GM12878 (cell line): ENCODE measurements around the gene HECTD4. TPM values are rescaled to one million over a fixed set of nuclear protein-coding genes. Genes with fewer than 3 reads are reported as not detected.
A peak's percentile ranks its signal among the peaks of the same experiment; 100 is the strongest.

ENCODE experiments used
- ATAC-seq: fragments of 200-7000 bp; cut with Tn5 transposase; 3 replicates; pipeline ENCODE4 v1.9.1; 2020; ENCODE audit warnings: mild to moderate bottlenecking, moderate library complexity
- BruUV-seq: library from RNA; stranded (reverse); fragments of 400-500 nt; replicated peaks from 2 replicates; lab custom pipeline; 2021; lab: Mats Ljungman, UMichigan
- CTCF ChIA-PET: fragments of 300-600 bp; sonication (Branson Sonifier 250); formaldehyde crosslinking; extraction: SDS; loops from one replicate; lab custom pipeline; 2021; ENCODE audit warnings: inconsistent platforms; lab: Yijun Ruan, JAX
- POLR2A ChIA-PET: fragments of 350-600 bp; formaldehyde crosslinking; extraction: SDS; loops from one replicate; lab custom pipeline; 2021; ENCODE audit warnings: inconsistent platforms; lab: Charles Lee
- RAD21 ChIA-PET: fragments of 300-600 bp; sonication (Branson Sonifier 250); formaldehyde crosslinking; loops from one replicate; lab custom pipeline; 2023; ENCODE audit warnings: antibody characterized with exemption; ENCODE audit not compliant: unreplicated experiment; lab: Charles Lee
- SMC1A ChIA-PET: fragments of 300-600 bp; sonication (Branson Sonifier 250); formaldehyde crosslinking; loops from one replicate; lab custom pipeline; 2023; ENCODE audit not compliant: unreplicated experiment, uncharacterized antibody; lab: Charles Lee
- DNase-seq: peaks from one replicate; pipeline ENCODE4 v3.0.0-alpha.2; 2011; ENCODE audit warnings: low read depth, low spot score
- FAIRE-seq: peaks from 3 replicates; lab custom pipeline; 2011; peaks lifted over from hg19 to GRCh38; lab: Jason Lieb, UNC
- H2AFZ ChIP-seq: 2 replicates; pipeline ENCODE4 v1.6.0; 2011; ENCODE audit warnings: low read depth, low read length, control low read depth; ENCODE audit not compliant: control insufficient read depth
- H3K27ac ChIP-seq: 2 replicates; pipeline ENCODE4 v1.5.1; 2011; ENCODE audit warnings: control low read depth; ENCODE audit not compliant: control insufficient read depth, insufficient read depth
- H3K27me3 ChIP-seq, 2 experiments: replicated peaks in 1 of 2; 2 replicates each; pipeline versions ENCODE4 v1.6.0 to v1.6.1; 2011; ENCODE audit warnings: low read length in 1 of 2; ENCODE audit not compliant: control insufficient read depth in 2 of 2, insufficient read depth in 2 of 2
- H3K36me3 ChIP-seq, 2 experiments: 2 replicates each; pipeline ENCODE4 v1.5.1; 2011; ENCODE audit warnings: low read length in 1 of 2; ENCODE audit not compliant: control insufficient read depth in 2 of 2, insufficient read depth in 2 of 2
- H3K4me1 ChIP-seq: 2 replicates; pipeline ENCODE4 v1.6.1; 2011; ENCODE audit warnings: mild to moderate bottlenecking, low read length, moderate library complexity, mixed read lengths; ENCODE audit not compliant: control insufficient read depth, insufficient read depth
- H3K4me2 ChIP-seq: 2 replicates; pipeline ENCODE4 v1.6.0; 2011; ENCODE audit warnings: control low read depth; ENCODE audit not compliant: control insufficient read depth, insufficient read depth
- H3K4me3 ChIP-seq: fragments of 200-600 bp; sonication (generic); 2 replicates; pipeline ENCODE4 v1.5.1; 2016
- H3K79me2 ChIP-seq: 2 replicates; pipeline ENCODE4 v1.6.0; 2011; ENCODE audit warnings: low read length; ENCODE audit not compliant: control insufficient read depth, insufficient read depth
- H3K9ac ChIP-seq: 2 replicates; pipeline ENCODE4 v1.8.0; 2011; ENCODE audit warnings: low read length, control low read depth, mixed read lengths; ENCODE audit not compliant: control insufficient read depth, insufficient read depth
- H3K9me3 ChIP-seq: replicated peaks from 3 replicates; pipeline ENCODE4 v1.5.1; 2011; ENCODE audit warnings: mild to moderate bottlenecking, low read length; ENCODE audit not compliant: control insufficient read depth, insufficient read depth
- H4K20me1 ChIP-seq: 2 replicates; pipeline ENCODE4 v1.6.0; 2011; ENCODE audit not compliant: control insufficient read depth, insufficient read depth
- BACH1 ChIP-seq: fragments of 450-650 bp; IDR thresholded peaks from 2 replicates; pipeline ENCODE4 v1.6.1; 2017; ENCODE audit warnings: mild to moderate bottlenecking, borderline replicate concordance
- DPF2 ChIP-seq: fragments of 450-650 bp; IDR thresholded peaks from 2 replicates; pipeline ENCODE4 v1.6.1; 2017; ENCODE audit warnings: mild to moderate bottlenecking
- IKZF2 ChIP-seq, 2 experiments: fragments of 450-650 bp; IDR thresholded peaks; 2 replicates each; pipeline ENCODE4 v1.6.1; 2017; ENCODE audit warnings: mild to moderate bottlenecking in 2 of 2, moderate library complexity in 2 of 2
- JUNB ChIP-seq: IDR thresholded peaks from 2 replicates; pipeline ENCODE4 v1.6.1; 2016; ENCODE audit warnings: antibody characterized with exemption, mild to moderate bottlenecking
- NFYB ChIP-seq: IDR thresholded peaks from 2 replicates; pipeline ENCODE4 v1.6.1; 2011; ENCODE audit warnings: low read depth, mild to moderate bottlenecking, low read length, improper control_type of control experiment, moderate library complexity; ENCODE audit not compliant: insufficient read depth
- WGBS: methylation state at CpG from one replicate; pipeline ENCODE4 v1.1.6; 2016; ENCODE audit warnings: low lambda C conversion rate; ENCODE audit not compliant: insufficient replicate concordance, insufficient coverage; ENCODE audit errors: missing lambda C conversion rate; 5-methylcytosine and 5-hydroxymethylcytosine counted together
- in situ Hi-C: fragments of 300-500 bp; cut with MboI; formaldehyde crosslinking; loops from 9 replicates; pipeline ENCODE4 v1.14.3; 2018; ENCODE audit warnings: mixed read lengths
- intact Hi-C: fragments of 100-400 bp; cut with micrococcal nuclease; formaldehyde crosslinking; loops from one replicate; pipeline ENCODE4 v1.14.2; 2022; ENCODE audit not compliant: unreplicated experiment
- polyA plus RNA-seq, 11 experiments: library from polyadenylated mRNA; depleted of rRNA in 4 of 11; unstranded in 6 of 11; stranded (reverse) in 5 of 11; fragments of >200 nt; fragmentation: Nextera tagmentation in 4 of 11; fragmentation: Illumina TruSeq in 1 of 11; extraction: Ambion mirVana in 4 of 11; extraction: Trizol in 1 of 11; gene quantifications; 1 replicate in 1 of 11; 2 replicates in 10 of 11; pipeline versions ENCODE4 v1.2.1 to v1.2.3, GENCODE V29; 2011 to 2016; ENCODE audit warnings: inconsistent platforms in 2 of 11, missing spikeins in 2 of 11, low read depth in 1 of 11
- total RNA-seq, 4 experiments: library from RNA; depleted of rRNA in 3 of 4; stranded (reverse); fragments of >200 nt in 3 of 4; fragmentation: Illumina TruSeq in 1 of 4; extraction: Trizol in 1 of 4; gene quantifications; 2 replicates each; pipeline versions ENCODE4 v1.2.1 to v1.2.3, GENCODE V29; 2013 to 2021
- TF ChIP-seq, protein P1 (sequence below): fragments of 450-650 bp; IDR thresholded peaks from 2 replicates; pipeline ENCODE4 v1.6.1; 2018; ENCODE audit warnings: borderline replicate concordance, mild to moderate bottlenecking; ENCODE audit not compliant: partially characterized antibody
- TF ChIP-seq, protein P2 (sequence below): fragments of 450-650 bp; IDR thresholded peaks from 2 replicates; pipeline ENCODE4 v1.6.1; 2017; ENCODE audit warnings: low read depth, mild to moderate bottlenecking, moderate library complexity
- TF ChIP-seq, protein P3 (sequence below): IDR thresholded peaks from 2 replicates; pipeline ENCODE4 v1.6.1; 2011; ENCODE audit warnings: borderline replicate concordance, low read depth, mild to moderate bottlenecking, moderate library complexity, low read length; ENCODE audit not compliant: insufficient read depth, poor library complexity, severe bottlenecking
- TF ChIP-seq, protein P4 (sequence below): IDR thresholded peaks from 2 replicates; pipeline ENCODE4 v1.6.1; 2012; ENCODE audit warnings: low read length, inconsistent platforms

HECTD4 gene
- total and polyA plus RNA-seq, 10 of the 15 experiments (the other 5 are each of a cell fraction or from before 2014, with no cell fraction given), result 5.8 to 43.9 (median 17.9) TPM

DNA sequence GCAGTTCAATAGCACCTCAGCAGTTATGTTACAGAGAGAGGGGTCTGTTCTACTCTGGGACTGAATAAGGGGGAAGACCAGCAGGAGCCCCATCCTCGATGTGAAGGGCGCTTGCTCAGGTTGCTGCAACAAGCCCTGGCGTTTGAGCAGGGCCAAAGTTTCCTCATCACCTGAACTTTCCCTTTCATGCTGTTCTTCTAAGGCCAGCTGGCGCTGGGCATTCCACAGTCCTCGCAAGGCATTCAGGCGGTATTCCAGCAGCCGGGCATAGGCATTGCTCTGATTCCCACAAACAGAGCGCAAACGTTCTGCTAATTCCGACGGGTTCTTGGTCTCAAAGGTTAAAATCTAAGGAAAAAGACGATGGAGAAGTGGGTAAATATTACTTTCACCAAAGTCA is 62.8 kb downstream of the HECTD4 start:
- ATAC-seq, result no peak
- H3K27ac ChIP-seq, result no peak overlapping the region
- TF ChIP-seq IKZF2 (IDR thresholded peaks at IDR 0.05) (no peak), JUNB (no peak)
- POLR2A ChIA-PET, result interaction anchor here (0.6 kb wide), 1 partner anchor 10 kb away, joined by 5 read pairs; no protein-coding TSS in a partner anchor
- no peaks in the 10 kb centered on the region for H3K27me3 ChIP-seq
- H2AFZ ChIP-seq, result no peak overlapping the region
- CTCF ChIA-PET, result interaction anchor here (1.0 kb wide), 1 partner anchor 375 kb away, joined by 3 read pairs; no protein-coding TSS in a partner anchor
- H3K4me1 ChIP-seq, result no peaks in the 10 kb centered on the region; the same call in 1 of the 2 replicates
- no TSS peak for BruUV-seq
- no peaks in the 10 kb centered on the region for H4K20me1 ChIP-seq
- no peak overlapping the region for H3K4me2 ChIP-seq
- no peak overlapping the region for H3K9ac ChIP-seq
- RAD21 ChIA-PET, result no interaction called here
- 98% methylated on average over 12 of the region's 12 CpGs for WGBS
- no peak for DNase-seq
- SMC1A ChIA-PET, result interaction anchor here (1.2 kb wide), 1 partner anchor 84 kb away, joined by 3 read pairs; no protein-coding TSS in a partner anchor
- peaks cover 6 to 7% of the 10 kb centered on the region in 2 experiments; a peak in 3 of 4 replicates for H3K36me3 ChIP-seq
- H3K79me2 ChIP-seq, result no peaks in the 10 kb centered on the region; the same call in none of the 2 replicates
- FAIRE-seq, result no peak
- in situ Hi-C loops, result no loop called here
- intact Hi-C loops, result no loop called here
- no peaks in the 10 kb centered on the region for H3K9me3 ChIP-seq
- H3K4me3 ChIP-seq, result no peak overlapping the region

DNA sequence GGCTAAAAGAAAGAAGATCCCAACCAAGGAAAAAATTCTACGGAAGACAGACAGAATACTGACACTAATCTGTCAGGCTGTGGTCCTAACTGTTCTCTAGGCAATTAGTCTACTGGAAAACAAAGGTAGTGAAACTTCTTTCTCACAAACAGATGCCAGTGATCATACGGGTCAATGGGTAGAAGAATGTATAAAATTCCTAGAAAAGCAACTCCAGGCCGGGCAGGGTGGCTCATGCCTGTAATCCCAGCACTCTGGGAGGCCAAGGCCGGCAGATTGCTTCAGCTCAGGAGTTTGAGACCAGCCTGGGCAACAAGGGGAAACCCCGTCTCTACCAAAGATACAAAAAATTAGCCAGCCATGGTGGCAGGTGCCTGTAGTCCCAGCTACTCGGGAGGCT is 64.8 kb downstream of the HECTD4 start:
- H3K27me3 ChIP-seq, result no peaks in the 10 kb centered on the region
- no peak overlapping the region for H3K9ac ChIP-seq
- RAD21 ChIA-PET, result no interaction called here
- no peaks in the 10 kb centered on the region; the same call in 1 of the 2 replicates for H3K79me2 ChIP-seq
- ATAC-seq, result peak; percentile 29; the same call in 1 of the 3 replicates
- 72% methylated on average over 6 of the region's 6 CpGs for WGBS
- no peaks in the 10 kb centered on the region for H3K9me3 ChIP-seq
- no peak overlapping the region for H2AFZ ChIP-seq
- no peaks in the 10 kb centered on the region for H4K20me1 ChIP-seq
- BruUV-seq, result no TSS peak
- H3K36me3 ChIP-seq, result peaks cover 6 to 7% of the 10 kb centered on the region in 2 experiments; a peak in 3 of 4 replicates
- no peak overlapping the region for H3K4me2 ChIP-seq
- H3K4me1 ChIP-seq, result no peaks in the 10 kb centered on the region; the same call in 1 of the 2 replicates
- no peak overlapping the region for H3K27ac ChIP-seq
- H3K4me3 ChIP-seq, result no peak overlapping the region
- intact Hi-C loops (no loop called here), in situ Hi-C loops (no loop called here)
- POLR2A ChIA-PET, result interaction anchor here (0.6 kb wide), 2 partner anchors 101 to 433 kb away, joined by 4 to 6 read pairs; no protein-coding TSS in a partner anchor
- DNase-seq, result no peak
- SMC1A ChIA-PET, result no interaction called here
- CTCF ChIA-PET, result no interaction called here
- FAIRE-seq, result no peak
- TF ChIP-seq DPF2 (no peak), NFYB (no peak), BACH1 (no peak)
- TF ChIP-seq, protein P1, sequence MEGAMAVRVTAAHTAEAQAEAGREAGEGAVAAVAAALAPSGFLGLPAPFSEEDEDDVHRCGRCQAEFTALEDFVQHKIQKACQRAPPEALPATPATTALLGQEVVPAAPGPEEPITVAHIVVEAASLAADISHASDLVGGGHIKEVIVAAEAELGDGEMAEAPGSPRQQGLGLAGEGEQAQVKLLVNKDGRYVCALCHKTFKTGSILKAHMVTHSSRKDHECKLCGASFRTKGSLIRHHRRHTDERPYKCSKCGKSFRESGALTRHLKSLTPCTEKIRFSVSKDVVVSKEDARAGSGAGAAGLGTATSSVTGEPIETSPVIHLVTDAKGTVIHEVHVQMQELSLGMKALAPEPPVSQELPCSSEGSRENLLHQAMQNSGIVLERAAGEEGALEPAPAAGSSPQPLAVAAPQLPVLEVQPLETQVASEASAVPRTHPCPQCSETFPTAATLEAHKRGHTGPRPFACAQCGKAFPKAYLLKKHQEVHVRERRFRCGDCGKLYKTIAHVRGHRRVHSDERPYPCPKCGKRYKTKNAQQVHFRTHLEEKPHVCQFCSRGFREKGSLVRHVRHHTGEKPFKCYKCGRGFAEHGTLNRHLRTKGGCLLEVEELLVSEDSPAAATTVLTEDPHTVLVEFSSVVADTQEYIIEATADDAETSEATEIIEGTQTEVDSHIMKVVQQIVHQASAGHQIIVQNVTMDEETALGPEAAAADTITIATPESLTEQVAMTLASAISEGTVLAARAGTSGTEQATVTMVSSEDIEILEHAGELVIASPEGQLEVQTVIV, result no peak
- TF ChIP-seq, protein P2, sequence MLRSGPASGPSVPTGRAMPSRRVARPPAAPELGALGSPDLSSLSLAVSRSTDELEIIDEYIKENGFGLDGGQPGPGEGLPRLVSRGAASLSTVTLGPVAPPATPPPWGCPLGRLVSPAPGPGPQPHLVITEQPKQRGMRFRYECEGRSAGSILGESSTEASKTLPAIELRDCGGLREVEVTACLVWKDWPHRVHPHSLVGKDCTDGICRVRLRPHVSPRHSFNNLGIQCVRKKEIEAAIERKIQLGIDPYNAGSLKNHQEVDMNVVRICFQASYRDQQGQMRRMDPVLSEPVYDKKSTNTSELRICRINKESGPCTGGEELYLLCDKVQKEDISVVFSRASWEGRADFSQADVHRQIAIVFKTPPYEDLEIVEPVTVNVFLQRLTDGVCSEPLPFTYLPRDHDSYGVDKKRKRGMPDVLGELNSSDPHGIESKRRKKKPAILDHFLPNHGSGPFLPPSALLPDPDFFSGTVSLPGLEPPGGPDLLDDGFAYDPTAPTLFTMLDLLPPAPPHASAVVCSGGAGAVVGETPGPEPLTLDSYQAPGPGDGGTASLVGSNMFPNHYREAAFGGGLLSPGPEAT, result no peak
- TF ChIP-seq, protein P3, sequence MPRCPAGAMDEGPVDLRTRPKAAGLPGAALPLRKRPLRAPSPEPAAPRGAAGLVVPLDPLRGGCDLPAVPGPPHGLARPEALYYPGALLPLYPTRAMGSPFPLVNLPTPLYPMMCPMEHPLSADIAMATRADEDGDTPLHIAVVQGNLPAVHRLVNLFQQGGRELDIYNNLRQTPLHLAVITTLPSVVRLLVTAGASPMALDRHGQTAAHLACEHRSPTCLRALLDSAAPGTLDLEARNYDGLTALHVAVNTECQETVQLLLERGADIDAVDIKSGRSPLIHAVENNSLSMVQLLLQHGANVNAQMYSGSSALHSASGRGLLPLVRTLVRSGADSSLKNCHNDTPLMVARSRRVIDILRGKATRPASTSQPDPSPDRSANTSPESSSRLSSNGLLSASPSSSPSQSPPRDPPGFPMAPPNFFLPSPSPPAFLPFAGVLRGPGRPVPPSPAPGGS, result no peak
- TF ChIP-seq, protein P4, sequence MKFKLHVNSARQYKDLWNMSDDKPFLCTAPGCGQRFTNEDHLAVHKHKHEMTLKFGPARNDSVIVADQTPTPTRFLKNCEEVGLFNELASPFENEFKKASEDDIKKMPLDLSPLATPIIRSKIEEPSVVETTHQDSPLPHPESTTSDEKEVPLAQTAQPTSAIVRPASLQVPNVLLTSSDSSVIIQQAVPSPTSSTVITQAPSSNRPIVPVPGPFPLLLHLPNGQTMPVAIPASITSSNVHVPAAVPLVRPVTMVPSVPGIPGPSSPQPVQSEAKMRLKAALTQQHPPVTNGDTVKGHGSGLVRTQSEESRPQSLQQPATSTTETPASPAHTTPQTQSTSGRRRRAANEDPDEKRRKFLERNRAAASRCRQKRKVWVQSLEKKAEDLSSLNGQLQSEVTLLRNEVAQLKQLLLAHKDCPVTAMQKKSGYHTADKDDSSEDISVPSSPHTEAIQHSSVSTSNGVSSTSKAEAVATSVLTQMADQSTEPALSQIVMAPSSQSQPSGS, result no peak
